Nephron progenitor cell (in vitro differentiated cells): ENCODE results near the gene QPCT.

Experiments used
- DNase-seq: peaks from one replicate; pipeline ENCODE4 v3.0.0; 2021
- H3K27ac Mint-ChIP-seq: 2 replicates; pipeline ENCODE4 v1.8.0; 2021; ENCODE audit warnings: mild to moderate bottlenecking, moderate library complexity, mixed read lengths
- H3K27me3 Mint-ChIP-seq: 2 replicates; pipeline ENCODE4 v1.8.0; 2021; ENCODE audit warnings: mild to moderate bottlenecking, low read depth, mixed read lengths; ENCODE audit not compliant: poor library complexity
- H3K36me3 Mint-ChIP-seq: 2 replicates; pipeline ENCODE4 v1.8.0; 2021; ENCODE audit warnings: low read depth, mixed read lengths
- H3K4me1 Mint-ChIP-seq: 2 replicates; pipeline ENCODE4 v1.8.0; 2021; ENCODE audit warnings: mixed read lengths
- H3K4me3 Mint-ChIP-seq: 2 replicates; pipeline ENCODE4 v1.8.0; 2021; ENCODE audit warnings: mild to moderate bottlenecking, moderate library complexity, mixed read lengths
- H3K9me3 Mint-ChIP-seq: 2 replicates; pipeline ENCODE4 v1.8.0; 2021; ENCODE audit warnings: mild to moderate bottlenecking, moderate library complexity, mixed read lengths
- TF ChIP-seq, protein P1 (sequence below): fragments of 200-600 bp; sonication (generic); IDR thresholded peaks from 2 replicates; pipeline ENCODE4 v1.5.0; 2021; ENCODE audit warnings: antibody characterized with exemption

QPCT gene

DNA sequence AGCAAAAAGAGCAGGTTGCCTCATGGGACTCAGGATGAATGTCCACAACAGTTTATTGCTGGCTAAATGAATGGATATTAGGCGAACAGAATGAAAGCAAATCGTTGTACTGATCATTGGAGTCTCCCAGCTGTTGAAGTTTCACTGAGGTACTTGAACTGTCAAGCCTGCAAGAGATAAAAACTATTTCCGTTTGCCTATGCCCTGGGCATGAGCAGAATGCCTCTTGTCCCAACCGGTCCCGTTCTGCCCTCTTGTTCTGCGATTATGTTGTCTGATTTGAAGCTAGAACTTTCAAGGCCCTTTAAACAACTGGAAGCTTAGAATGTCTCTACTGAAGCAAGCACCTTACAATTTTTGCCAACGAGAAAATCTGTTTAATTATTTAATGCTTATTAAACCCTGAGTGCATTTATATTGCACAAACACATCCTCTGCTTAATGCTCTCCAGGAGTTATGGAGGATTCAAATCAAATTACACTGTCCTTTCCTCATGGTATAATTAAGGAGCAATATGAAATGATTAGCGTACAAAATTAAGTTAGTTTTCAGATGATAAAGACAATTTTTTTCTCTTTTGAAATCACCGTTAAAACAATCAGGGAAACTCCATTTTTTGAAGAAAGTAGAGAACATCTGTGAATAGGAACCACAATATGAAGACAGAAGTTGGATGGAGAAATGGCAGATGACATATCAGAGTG is 17.7 kb downstream of the QPCT start:
- no peak for DNase-seq
- no peaks in the 10 kb centered on the region for H3K4me1 Mint-ChIP-seq
- no peak overlapping the region for H3K27ac Mint-ChIP-seq
- peaks cover 11% of the 10 kb centered on the region for H3K27me3 Mint-ChIP-seq
- no peaks in the 10 kb centered on the region for H3K36me3 Mint-ChIP-seq
- H3K4me3 Mint-ChIP-seq: no peak overlapping the region
- H3K9me3 Mint-ChIP-seq: no peaks in the 10 kb centered on the region
- TF ChIP-seq, protein P1, sequence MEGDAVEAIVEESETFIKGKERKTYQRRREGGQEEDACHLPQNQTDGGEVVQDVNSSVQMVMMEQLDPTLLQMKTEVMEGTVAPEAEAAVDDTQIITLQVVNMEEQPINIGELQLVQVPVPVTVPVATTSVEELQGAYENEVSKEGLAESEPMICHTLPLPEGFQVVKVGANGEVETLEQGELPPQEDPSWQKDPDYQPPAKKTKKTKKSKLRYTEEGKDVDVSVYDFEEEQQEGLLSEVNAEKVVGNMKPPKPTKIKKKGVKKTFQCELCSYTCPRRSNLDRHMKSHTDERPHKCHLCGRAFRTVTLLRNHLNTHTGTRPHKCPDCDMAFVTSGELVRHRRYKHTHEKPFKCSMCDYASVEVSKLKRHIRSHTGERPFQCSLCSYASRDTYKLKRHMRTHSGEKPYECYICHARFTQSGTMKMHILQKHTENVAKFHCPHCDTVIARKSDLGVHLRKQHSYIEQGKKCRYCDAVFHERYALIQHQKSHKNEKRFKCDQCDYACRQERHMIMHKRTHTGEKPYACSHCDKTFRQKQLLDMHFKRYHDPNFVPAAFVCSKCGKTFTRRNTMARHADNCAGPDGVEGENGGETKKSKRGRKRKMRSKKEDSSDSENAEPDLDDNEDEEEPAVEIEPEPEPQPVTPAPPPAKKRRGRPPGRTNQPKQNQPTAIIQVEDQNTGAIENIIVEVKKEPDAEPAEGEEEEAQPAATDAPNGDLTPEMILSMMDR: no peak

- Mint-ChIP-seq H3K4me3 (no peak overlapping the region), H3K36me3 (no peaks in the 10 kb centered on the region), H3K27ac (no peak overlapping the region), H3K4me1 (no peaks in the 10 kb centered on the region), H3K27me3 (peaks cover 9% of the 10 kb centered on the region), H3K9me3 (no peaks in the 10 kb centered on the region)
- TF ChIP-seq, protein P1: no peak
- DNase-seq: no peak
Observed at GRCh38 chr2:37364351-37364750, 19.9 kb downstream of the QPCT start.

DNA sequence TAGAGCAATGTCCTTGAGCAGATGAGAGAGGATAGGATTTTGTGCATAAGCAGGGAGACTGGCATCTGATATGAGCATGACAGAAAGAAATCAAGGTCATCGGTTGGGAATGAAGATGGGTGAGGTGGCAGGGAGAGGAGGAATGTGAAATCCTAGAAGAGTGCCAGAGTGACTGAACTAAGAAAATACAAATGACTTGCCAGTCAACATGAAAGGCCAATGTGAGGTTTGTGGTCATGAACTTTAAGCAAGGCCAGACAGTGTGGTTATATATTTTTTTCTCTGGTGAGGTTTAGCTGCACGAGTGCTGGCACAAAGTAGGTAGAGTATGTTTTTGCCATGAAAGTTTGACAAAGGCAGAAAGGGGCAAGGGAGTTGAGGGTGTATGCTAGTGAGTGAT is 21.2 kb downstream of the QPCT start:
- no peaks in the 10 kb centered on the region for H3K9me3 Mint-ChIP-seq
- no peak overlapping the region for H3K27ac Mint-ChIP-seq
- H3K4me1 Mint-ChIP-seq: no peaks in the 10 kb centered on the region
- H3K27me3 Mint-ChIP-seq: no peaks in the 10 kb centered on the region
- no peaks in the 10 kb centered on the region for H3K36me3 Mint-ChIP-seq
- no peak overlapping the region for H3K4me3 Mint-ChIP-seq
- no peak for DNase-seq
- TF ChIP-seq, protein P1: no peak

GRCh38 chr2:37366773-37367172 is 22.3 kb downstream of the QPCT start:
- H3K4me3 Mint-ChIP-seq: no peak overlapping the region
- no peaks in the 10 kb centered on the region for H3K27me3 Mint-ChIP-seq
- no peak for DNase-seq
- no peaks in the 10 kb centered on the region for H3K36me3 Mint-ChIP-seq
- H3K4me1 Mint-ChIP-seq: no peaks in the 10 kb centered on the region
- H3K27ac Mint-ChIP-seq: no peak overlapping the region
- H3K9me3 Mint-ChIP-seq: no peaks in the 10 kb centered on the region
- TF ChIP-seq, protein P1: no peak

- TF ChIP-seq, protein P1: no peak
- H3K4me1 Mint-ChIP-seq: no peaks in the 10 kb centered on the region
- no peak overlapping the region for H3K27ac Mint-ChIP-seq
- no peak for DNase-seq
- H3K27me3 Mint-ChIP-seq: no peaks in the 10 kb centered on the region
- no peak overlapping the region for H3K4me3 Mint-ChIP-seq
- H3K36me3 Mint-ChIP-seq: no peaks in the 10 kb centered on the region
- no peaks in the 10 kb centered on the region for H3K9me3 Mint-ChIP-seq
Observed at GRCh38 chr2:37367310-37367709, 22.9 kb downstream of the QPCT start.

DNA sequence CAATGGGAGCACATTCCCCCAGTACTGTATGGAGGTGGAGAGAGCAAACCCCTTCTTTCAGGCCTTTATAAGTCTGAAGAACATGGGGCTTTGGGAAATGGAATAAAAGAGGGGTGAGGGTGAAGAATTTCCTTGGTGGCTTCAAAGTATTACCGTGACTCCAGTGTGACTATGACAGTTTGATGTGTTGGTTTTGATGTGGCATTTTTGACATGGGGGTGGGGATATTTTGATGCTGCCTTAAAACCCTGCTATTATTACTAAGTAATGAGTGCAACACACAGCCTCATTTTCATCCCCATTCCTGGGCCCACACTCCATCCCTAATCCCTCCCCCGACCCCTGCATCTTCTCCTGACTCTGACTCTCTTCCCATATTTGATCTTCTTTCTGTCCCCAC is 23.6 kb downstream of the QPCT start:
- Mint-ChIP-seq H3K9me3 (no peaks in the 10 kb centered on the region), H3K36me3 (no peaks in the 10 kb centered on the region), H3K27me3 (peaks cover 3% of the 10 kb centered on the region), H3K4me3 (no peak overlapping the region), H3K4me1 (no peaks in the 10 kb centered on the region), H3K27ac (peak overlapping the region; percentile 30)
- DNase-seq: no peak
- TF ChIP-seq, protein P1: no peak
